Natural killer cell treated with Interleukin-12 subunit alpha and Interleukin-12 subunit beta and Interleukin-15 and Interleukin-18, amount 100 ng/mL, for 72 hours (primary cell): ENCODE data around the gene MT3. TPM values are rescaled to one million over a fixed set of nuclear protein-coding genes. Genes with fewer than 3 reads are reported as not detected.

ENCODE experiments used
- ATAC-seq, 2 donors: fragments of 150-1000 bp; cut with Tn5 transposase in 1 of 2; sonication (Bioruptor Pico), chemical (Tn5 transposase) in 1 of 2; 2 replicates each; pipeline ENCODE4 v1.10.0; 2021
- DNase-seq: peaks from one replicate; pipeline ENCODE4 v3.0.0; 2022; ENCODE audit warnings: low spot score
- H3K27ac Mint-ChIP-seq, 2 donors: 1 replicate in 1 of 2; 2 replicates in 1 of 2; pipeline ENCODE4 v1.8.0; 2022; ENCODE audit warnings: mixed read lengths in 2 of 2, mild to moderate bottlenecking in 1 of 2, moderate library complexity in 1 of 2
- H3K27me3 Mint-ChIP-seq, 2 donors: 1 replicate in 1 of 2; 2 replicates in 1 of 2; pipeline ENCODE4 v1.8.0; 2022; ENCODE audit warnings: mixed read lengths in 2 of 2
- H3K36me3 Mint-ChIP-seq: one replicate; pipeline ENCODE4 v1.8.0; 2022; ENCODE audit warnings: mixed read lengths
- H3K4me1 Mint-ChIP-seq, 2 donors: 1 replicate in 1 of 2; 2 replicates in 1 of 2; pipeline ENCODE4 v1.8.0; 2022; ENCODE audit warnings: low read depth in 2 of 2, mixed read lengths in 2 of 2, mild to moderate bottlenecking in 1 of 2
- H3K4me3 Mint-ChIP-seq: one replicate; pipeline ENCODE4 v1.8.0; 2022; ENCODE audit warnings: mixed read lengths
- H3K9me3 Mint-ChIP-seq: 2 replicates; pipeline ENCODE4 v1.8.0; 2022; ENCODE audit warnings: mixed read lengths
- total RNA-seq, 2 donors: library from RNA; stranded (reverse); gene quantifications; one replicate each; pipeline ENCODE4 v1.2.3, GENCODE V29; 2022

Gene MT3
- total RNA-seq, 2 donors from 2014 or later = 0.70 to 4.2 TPM

DNA sequence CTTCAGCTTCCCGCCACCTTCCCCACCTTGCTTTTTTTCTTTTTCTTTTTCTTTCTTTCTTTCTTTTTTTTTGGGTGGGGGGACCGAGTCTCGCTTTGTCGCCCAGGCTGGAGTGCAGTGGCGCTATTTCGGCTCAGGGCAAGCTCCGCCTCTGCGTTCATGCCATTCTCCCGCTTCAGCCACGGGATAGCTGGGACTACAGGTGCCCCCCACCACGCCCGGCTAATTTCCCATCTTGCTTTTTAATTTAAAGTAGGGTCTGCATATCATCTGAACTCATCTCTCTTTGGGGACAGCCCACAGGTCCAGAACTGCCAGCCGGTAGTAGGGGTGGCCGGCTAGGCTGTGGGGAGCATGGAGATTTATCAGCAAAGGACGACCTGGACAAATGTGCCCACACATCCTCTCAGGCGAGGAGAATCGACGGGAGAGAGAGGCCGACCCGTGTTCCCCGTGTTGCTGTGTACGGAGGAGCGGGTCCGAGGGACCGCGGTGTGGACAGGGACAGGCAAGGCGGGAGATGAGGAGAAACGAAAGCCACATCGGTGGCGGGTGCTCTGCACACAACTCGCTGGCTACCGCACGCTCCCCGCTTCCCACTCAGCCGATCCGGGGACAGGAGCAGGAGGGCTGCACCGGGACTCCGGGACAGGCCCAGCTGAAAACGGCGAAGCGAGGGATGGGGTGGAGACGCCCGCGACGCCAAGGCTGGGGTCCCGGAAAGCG is 45.5 kb downstream of the MT3 start:
- Mint-ChIP-seq H3K36me3 (no peaks in the 10 kb centered on the region), H3K4me3 (peak overlapping the region; percentile 68), H3K27ac (no peak overlapping the region), H3K9me3 (no peaks in the 10 kb centered on the region), H3K4me1 (peaks cover 15 to 34% of the 10 kb centered on the region in 2 donors), H3K27me3 (peaks cover 56 to 73% of the 10 kb centered on the region in 2 donors)
- no peak for ATAC-seq
- no peak for DNase-seq

DNA sequence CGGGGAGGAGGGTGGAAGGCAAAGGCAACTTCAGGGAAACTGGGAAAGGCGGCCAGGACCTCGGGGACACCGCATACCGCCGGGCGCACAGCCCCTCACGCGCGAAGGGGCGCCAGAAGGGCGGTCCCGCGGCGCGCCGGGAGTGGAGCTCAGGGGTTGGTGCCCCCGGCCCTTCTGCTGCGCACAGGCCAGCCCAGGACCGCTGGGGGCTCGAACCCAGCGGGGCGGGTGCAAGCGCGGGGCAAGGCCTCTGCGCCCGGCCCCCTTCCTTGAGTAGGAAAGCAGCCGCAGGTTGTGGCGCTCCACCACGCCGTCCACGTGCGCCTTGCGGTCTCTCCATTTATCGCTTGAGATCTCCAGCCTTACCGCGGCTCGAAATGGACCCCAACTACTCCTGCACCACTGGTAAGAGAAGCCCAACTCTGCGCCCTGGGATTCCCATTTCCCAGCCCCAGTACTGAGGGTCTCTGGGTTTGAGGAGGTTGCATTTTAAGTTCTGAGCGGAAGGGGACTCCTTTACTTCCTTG is 46.2 kb downstream of the MT3 start:
- no peak overlapping the region for H3K27ac Mint-ChIP-seq
- H3K36me3 Mint-ChIP-seq = no peaks in the 10 kb centered on the region
- ATAC-seq = no peak
- DNase-seq = no peak
- H3K27me3 Mint-ChIP-seq = peaks cover 56 to 73% of the 10 kb centered on the region in 2 donors
- no peak overlapping the region for H3K4me3 Mint-ChIP-seq
- peaks cover 15 to 31% of the 10 kb centered on the region in 2 donors for H3K4me1 Mint-ChIP-seq
- H3K9me3 Mint-ChIP-seq = no peaks in the 10 kb centered on the region

- DNase-seq = no peak
- Mint-ChIP-seq H3K4me1 (peaks cover 15 to 30% of the 10 kb centered on the region in 2 donors), H3K27ac (no peak overlapping the region), H3K9me3 (no peaks in the 10 kb centered on the region), H3K36me3 (no peaks in the 10 kb centered on the region), H3K27me3 (peaks cover 51 to 70% of the 10 kb centered on the region in 2 donors), H3K4me3 (no peak overlapping the region)
- ATAC-seq = no peak
Observed at GRCh38 chr16:56636616-56637413, 47.5 kb downstream of the MT3 start.

GRCh38 chr16:56637814-56638750 is 48.8 kb downstream of the MT3 start, which contains the start of gene MT1A:
Gene MT1A, plus strand, starts transcription at chr16:56638666. Its CDS starts 73 bp downstream, at chr16:56638739.
- peak within 1 kb of the TSS; percentile 61 for H3K4me3 Mint-ChIP-seq

GRCh38 chr16:56639045-56639444 is 49.7 kb downstream of the MT3 start:
- Mint-ChIP-seq H3K27me3 (peaks cover 41 to 58% of the 10 kb centered on the region in 2 donors), H3K4me3 (no peak overlapping the region), H3K4me1 (peaks cover 31 to 41% of the 10 kb centered on the region in 2 donors), H3K9me3 (no peaks in the 10 kb centered on the region), H3K27ac (no peak overlapping the region), H3K36me3 (no peaks in the 10 kb centered on the region)
- DNase-seq = no peak
- ATAC-seq = no peak

More at GRCh38 chr16:56637814-56638750, 48.8 kb downstream of the MT3 start, which contains the start of gene MT1A:
- Mint-ChIP-seq H3K36me3 (no peaks in the 10 kb centered on the region), H3K27ac (no peak within 1 kb of the TSS), H3K4me1 (peaks cover 26 to 35% of the 10 kb centered on the region in 2 donors), H3K27me3 (peaks cover 48 to 66% of the 10 kb centered on the region in 2 donors), H3K9me3 (no peaks in the 10 kb centered on the region)
- ATAC-seq (peak; percentile 64 to 82), DNase-seq (peak; percentile 78)

- Mint-ChIP-seq H3K4me3 (no peak overlapping the region), H3K9me3 (no peaks in the 10 kb centered on the region), H3K4me1 (peaks cover 31 to 38% of the 10 kb centered on the region in 2 donors), H3K36me3 (no peaks in the 10 kb centered on the region), H3K27ac (no peak overlapping the region), H3K27me3 (peaks cover 36 to 58% of the 10 kb centered on the region in 2 donors)
- DNase-seq (no peak), ATAC-seq (no peak)
Observed at GRCh38 chr16:56640076-56640475, 50.7 kb downstream of the MT3 start.

Other genes starting within 250 kb of the MT3 start
- 10 to 100 TPM; 46.5 to 86.2 TPM for gene AMFR, start 164.0 kb upstream of the MT3 start, total RNA-seq
- gene NUDT21, start 138.2 kb upstream of the MT3 start, total RNA-seq = 100 to 1,000 TPM; 170 to 176 TPM
- 10 to 100 TPM; 50.1 to 72.1 TPM for gene OGFOD1, start 138.0 kb upstream of the MT3 start, total RNA-seq
- 10 to 100 TPM in 1 of 2 donors, 1 to 10 TPM in 1; 6.6 to 10.6 TPM for gene BBS2, start 69.5 kb upstream of the MT3 start, total RNA-seq
- gene MT4, start 24.5 kb upstream of the MT3 start, total RNA-seq = not detected
- 1,000 to 10,000 TPM in 1 of 2 donors, 100 to 1,000 TPM in 1; 549 to 1,013 TPM for gene MT2A, start 19.1 kb downstream of the MT3 start, total RNA-seq
- gene MT1E, start 36.3 kb downstream of the MT3 start, total RNA-seq = 100 to 1,000 TPM in 1 of 2 donors, 10 to 100 TPM in 1; 58.5 to 148 TPM
- under 1 TPM in 1 of 2 donors, not detected in 1; 0.36 TPM for gene MT1M, start 43.1 kb downstream of the MT3 start, total RNA-seq
- gene MT1A, start 49.1 kb downstream of the MT3 start, total RNA-seq = 10 to 100 TPM in 1 of 2 donors, 1 to 10 TPM in 1; 6.3 to 22.4 TPM
- gene MT1B, start 62.4 kb downstream of the MT3 start, total RNA-seq = not detected
- 10 to 100 TPM; 11.1 to 19.9 TPM for gene MT1F, start 68.4 kb downstream of the MT3 start, total RNA-seq
- 1 to 10 TPM; 3.3 to 7.5 TPM for gene MT1G, start 78.5 kb downstream of the MT3 start, total RNA-seq
- gene MT1H, start 80.3 kb downstream of the MT3 start, total RNA-seq = not detected
- 10 to 100 TPM; 60.6 to 66.3 TPM for gene MT1X, start 92.9 kb downstream of the MT3 start, total RNA-seq
- 100 to 1,000 TPM; 111 to 171 TPM for gene NUP93, start 140.6 kb downstream of the MT3 start, total RNA-seq